HepG2 (cell line): Measurements from ENCODE around the gene PSD4.

Source experiments
- ARHGAP35 ChIP-seq: sonication (generic); formaldehyde crosslinking; IDR thresholded peaks from 2 replicates; pipeline ENCODE4 v1.9.0; 2022; ENCODE audit warnings: mild to moderate bottlenecking, inconsistent platforms, moderate library complexity, missing genetic modification reagents, borderline replicate concordance
- CTCF ChIP-seq: sonication (generic); formaldehyde crosslinking; IDR thresholded peaks from 2 replicates; pipeline ENCODE4 v1.5.0; 2020; ENCODE audit warnings: mild to moderate bottlenecking, missing genetic modification reagents, moderate library complexity
- ERF ChIP-seq: IDR thresholded peaks from 2 replicates; pipeline ENCODE4 v1.6.1; 2018; ENCODE audit warnings: missing biosample characterization, missing genetic modification reagents
- GTF2F1 ChIP-seq: fragments of 150-350 bp; IDR thresholded peaks from 2 replicates; pipeline ENCODE4 v1.6.1; 2014; ENCODE audit warnings: low read length
- KDM5A ChIP-seq: fragments of 200-600 bp; sonication (generic); IDR thresholded peaks from 2 replicates; pipeline ENCODE4 v1.7.0; 2018; ENCODE audit warnings: antibody characterized with exemption, mild to moderate bottlenecking, low read length, borderline replicate concordance
- NBN ChIP-seq: fragments of 450-650 bp; conservative IDR thresholded peaks from 2 replicates; pipeline ENCODE4 v1.6.1; 2017
- PHF8 ChIP-seq: sonication (generic); formaldehyde crosslinking; IDR thresholded peaks from 2 replicates; pipeline ENCODE4 v1.5.0; 2020; ENCODE audit warnings: missing genetic modification reagents
- RAD51 ChIP-seq: fragments of 450-650 bp; IDR thresholded peaks from 2 replicates; pipeline ENCODE4 v1.6.1; 2016; ENCODE audit warnings: borderline replicate concordance
- TBX3 ChIP-seq: fragments of 450-650 bp; IDR thresholded peaks from 2 replicates; pipeline ENCODE4 v1.6.1; 2017; ENCODE audit warnings: antibody characterized with exemption, mild to moderate bottlenecking, inconsistent platforms, borderline replicate concordance
- ZFP82 ChIP-seq: sonication (generic); formaldehyde crosslinking; IDR thresholded peaks from 2 replicates; pipeline ENCODE4 v1.5.1; 2020; ENCODE audit warnings: mild to moderate bottlenecking, missing genetic modification reagents, borderline replicate concordance
- ZNF33A ChIP-seq: sonication (generic); formaldehyde crosslinking; IDR thresholded peaks from 2 replicates; pipeline ENCODE4 v1.5.1; 2020; ENCODE audit warnings: missing genetic modification reagents, mild to moderate bottlenecking, moderate library complexity, borderline replicate concordance
- ZNF33B ChIP-seq: sonication (generic); formaldehyde crosslinking; IDR thresholded peaks from 2 replicates; pipeline ENCODE4 v1.5.1; 2020; ENCODE audit warnings: mild to moderate bottlenecking, missing genetic modification reagents

- peak; percentile 36 for TF ChIP-seq CTCF (CRISPR knock-in tag)
- no peak for TF ChIP-seq ERF
- no peak for TF ChIP-seq ZNF33A
- TF ChIP-seq ZNF33B (CRISPR knock-in tag), result no peak
- TF ChIP-seq GTF2F1, result no peak
- no peak for TF ChIP-seq PHF8 (CRISPR knock-in tag)
- no peak for TF ChIP-seq TBX3
- no peak for TF ChIP-seq ARHGAP35
- TF ChIP-seq ZFP82 (CRISPR knock-in tag), result no peak
- TF ChIP-seq RAD51, result no peak
- no peak for TF ChIP-seq KDM5A
- no peak for TF ChIP-seq NBN
These were observed 43.9 kb downstream of the PSD4 start for GRCh38 chr2:113217455-113218282.
